ENCODE measurements around the gene TANGO2.

The TANGO2 gene

DNA sequence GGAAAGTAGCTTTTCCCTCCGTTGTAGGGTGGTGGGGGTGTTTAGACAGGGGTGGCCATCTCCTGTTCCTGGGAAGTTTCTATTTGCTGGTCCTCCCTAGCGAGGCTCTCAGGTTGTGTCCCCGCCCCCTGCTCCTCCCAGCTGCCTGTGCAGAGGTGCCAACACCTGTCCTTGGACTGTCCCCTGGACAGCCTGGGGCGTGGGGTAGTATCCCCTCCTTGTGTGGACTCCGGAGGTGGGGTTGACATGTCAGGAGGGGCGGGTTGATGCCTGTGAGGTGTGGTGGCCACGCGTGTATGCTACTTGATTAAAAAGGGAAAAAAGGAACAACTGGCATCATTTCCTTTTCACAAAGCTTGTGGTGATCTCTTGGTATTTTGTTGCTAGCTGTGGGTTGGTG is 80.7 kb downstream of the TANGO2 start:
- no peak for DNase-seq
- in situ Hi-C loops (cut with HindIII; ENCODE audit: low pct_ligation_motif_present, low sequenced_read_pairs): no loop called here
- Histone ChIP-seq H3K27ac (no peak overlapping the region), H3K27me3 (replicated peaks) (no peaks in the 10 kb centered on the region), H3K36me3 (replicated peaks) (peaks cover 79% of the 10 kb centered on the region), H3K4me3 (ENCODE audit: low read depth, low read length) (no peak overlapping the region)
- TF ChIP-seq, protein P1, sequence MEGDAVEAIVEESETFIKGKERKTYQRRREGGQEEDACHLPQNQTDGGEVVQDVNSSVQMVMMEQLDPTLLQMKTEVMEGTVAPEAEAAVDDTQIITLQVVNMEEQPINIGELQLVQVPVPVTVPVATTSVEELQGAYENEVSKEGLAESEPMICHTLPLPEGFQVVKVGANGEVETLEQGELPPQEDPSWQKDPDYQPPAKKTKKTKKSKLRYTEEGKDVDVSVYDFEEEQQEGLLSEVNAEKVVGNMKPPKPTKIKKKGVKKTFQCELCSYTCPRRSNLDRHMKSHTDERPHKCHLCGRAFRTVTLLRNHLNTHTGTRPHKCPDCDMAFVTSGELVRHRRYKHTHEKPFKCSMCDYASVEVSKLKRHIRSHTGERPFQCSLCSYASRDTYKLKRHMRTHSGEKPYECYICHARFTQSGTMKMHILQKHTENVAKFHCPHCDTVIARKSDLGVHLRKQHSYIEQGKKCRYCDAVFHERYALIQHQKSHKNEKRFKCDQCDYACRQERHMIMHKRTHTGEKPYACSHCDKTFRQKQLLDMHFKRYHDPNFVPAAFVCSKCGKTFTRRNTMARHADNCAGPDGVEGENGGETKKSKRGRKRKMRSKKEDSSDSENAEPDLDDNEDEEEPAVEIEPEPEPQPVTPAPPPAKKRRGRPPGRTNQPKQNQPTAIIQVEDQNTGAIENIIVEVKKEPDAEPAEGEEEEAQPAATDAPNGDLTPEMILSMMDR (IDR thresholded peaks at IDR 0.05; ENCODE audit: low read depth, low read length, missing control alignments): no peak

DNA sequence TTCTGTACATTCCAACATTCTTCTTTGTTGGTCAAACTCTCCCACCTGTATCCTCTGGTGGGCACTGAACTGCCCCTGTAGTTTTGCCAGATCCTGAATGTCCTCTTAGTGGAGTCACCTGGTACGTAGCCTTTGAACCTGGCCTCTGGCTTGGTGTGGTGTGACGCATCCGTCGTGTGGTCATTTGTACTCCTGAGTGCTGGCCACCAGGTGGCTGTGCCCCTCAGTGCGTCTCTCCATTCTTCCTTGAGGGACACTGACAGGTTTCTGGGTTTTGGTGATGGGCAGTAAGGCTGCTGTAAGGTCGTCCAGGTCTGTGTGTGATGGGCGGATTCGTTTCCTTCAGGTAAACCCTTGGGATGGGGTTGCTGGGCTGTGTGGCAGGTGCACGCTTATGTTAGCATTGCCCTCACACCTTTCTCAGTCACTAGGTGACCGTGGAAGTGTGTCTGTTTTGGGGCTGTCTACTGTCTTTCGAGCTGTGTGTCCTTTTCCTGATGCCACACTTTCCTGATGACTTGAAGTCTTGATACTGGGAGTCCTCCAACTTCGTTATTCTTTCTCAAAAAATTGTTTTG is 81.4 kb downstream of the TANGO2 start:
- H3K4me3 ChIP-seq (ENCODE audit: low read depth, low read length): no peak overlapping the region
- no peaks in the 10 kb centered on the region for H3K27me3 ChIP-seq (replicated peaks)
- H3K36me3 ChIP-seq (replicated peaks): peaks cover 80% of the 10 kb centered on the region
- DNase-seq: no peak
- no peak overlapping the region for H3K27ac ChIP-seq
- TF ChIP-seq, protein P1 (IDR thresholded peaks at IDR 0.05; ENCODE audit: low read depth, low read length, missing control alignments): peak; percentile 12
- in situ Hi-C loops (cut with HindIII; ENCODE audit: low pct_ligation_motif_present, low sequenced_read_pairs): no loop called here

DNA sequence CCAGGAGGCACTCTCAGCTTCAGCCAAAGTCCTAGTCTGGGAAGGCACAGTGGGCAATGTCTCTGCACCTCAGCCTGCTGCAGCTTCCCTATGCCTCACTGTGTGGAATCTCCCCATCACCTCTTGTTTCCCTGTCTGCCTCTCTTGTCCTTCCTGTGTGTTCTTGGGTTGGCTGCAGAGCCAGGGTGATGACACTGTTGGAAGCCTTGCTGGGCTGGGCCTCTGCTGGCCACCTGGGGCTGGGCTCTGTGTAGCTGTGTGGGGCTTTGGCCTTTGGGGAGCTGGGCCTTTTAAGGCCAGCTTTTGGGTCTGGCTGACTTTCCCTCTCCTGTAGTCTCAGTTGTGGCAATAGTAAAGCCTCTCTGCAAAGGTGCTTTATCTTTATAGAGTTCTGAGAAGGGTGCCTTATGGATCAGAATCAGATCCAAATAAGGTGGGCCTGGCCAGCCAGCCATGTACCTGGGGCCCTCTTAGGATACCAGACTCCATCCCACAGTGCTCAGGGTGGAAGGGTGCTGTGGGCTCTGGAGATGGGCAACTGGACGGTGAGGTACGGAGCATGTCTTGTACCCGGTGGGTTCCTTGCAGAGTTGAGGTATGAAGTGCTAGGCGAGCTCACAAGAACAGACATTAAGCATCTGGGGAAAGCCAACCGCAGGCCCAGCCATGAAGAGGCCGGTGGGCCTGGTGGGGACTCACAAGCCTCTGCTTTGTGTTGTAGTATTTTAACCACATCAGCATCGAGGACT is 84.7 kb downstream of the TANGO2 start:
- in situ Hi-C loops (cut with HindIII; ENCODE audit: low pct_ligation_motif_present, low sequenced_read_pairs): no loop called here
- TF ChIP-seq, protein P1 (IDR thresholded peaks at IDR 0.05; ENCODE audit: low read depth, low read length, missing control alignments): no peak
- H3K36me3 ChIP-seq (replicated peaks): peaks cover 81% of the 10 kb centered on the region
- H3K4me3 ChIP-seq (ENCODE audit: low read depth, low read length): no peak overlapping the region
- H3K27me3 ChIP-seq (replicated peaks): no peaks in the 10 kb centered on the region
- no peak for DNase-seq
- H3K27ac ChIP-seq: no peak overlapping the region

DNA sequence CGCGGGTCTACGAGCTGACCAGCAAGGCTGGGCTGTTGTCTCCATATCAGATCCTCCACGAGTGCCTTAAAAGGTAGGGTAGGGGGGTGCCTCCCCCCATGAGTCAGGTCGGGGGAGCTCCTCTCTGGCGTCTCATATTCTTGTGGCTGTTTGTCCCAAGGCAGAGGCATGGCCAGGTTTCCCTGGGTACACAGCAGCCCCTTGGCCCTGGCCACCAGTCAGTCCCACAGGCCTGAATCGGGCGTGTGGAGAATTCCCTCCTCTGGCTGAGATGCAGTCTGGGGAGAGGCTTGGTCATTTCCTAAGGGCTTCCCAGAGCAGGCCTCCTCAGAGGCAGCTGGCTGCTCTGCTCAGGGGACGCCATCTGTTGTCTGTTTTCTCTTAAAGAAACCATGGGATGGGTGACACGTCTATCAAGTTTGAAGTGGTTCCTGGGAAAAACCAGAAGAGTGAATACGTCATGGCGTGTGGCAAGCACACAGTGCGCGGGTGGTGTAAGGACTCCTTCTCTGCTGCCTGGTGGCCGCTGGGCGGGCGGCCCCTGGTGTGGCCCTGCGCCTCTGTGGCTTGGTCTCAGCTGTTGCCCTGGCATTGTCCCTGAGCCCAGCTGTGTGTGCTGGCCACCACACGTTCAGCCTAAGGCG is 85.4 kb downstream of the TANGO2 start:
- TF ChIP-seq, protein P1 (IDR thresholded peaks at IDR 0.05; ENCODE audit: low read depth, low read length, missing control alignments): no peak
- H3K27ac ChIP-seq: no peak overlapping the region

DNA sequence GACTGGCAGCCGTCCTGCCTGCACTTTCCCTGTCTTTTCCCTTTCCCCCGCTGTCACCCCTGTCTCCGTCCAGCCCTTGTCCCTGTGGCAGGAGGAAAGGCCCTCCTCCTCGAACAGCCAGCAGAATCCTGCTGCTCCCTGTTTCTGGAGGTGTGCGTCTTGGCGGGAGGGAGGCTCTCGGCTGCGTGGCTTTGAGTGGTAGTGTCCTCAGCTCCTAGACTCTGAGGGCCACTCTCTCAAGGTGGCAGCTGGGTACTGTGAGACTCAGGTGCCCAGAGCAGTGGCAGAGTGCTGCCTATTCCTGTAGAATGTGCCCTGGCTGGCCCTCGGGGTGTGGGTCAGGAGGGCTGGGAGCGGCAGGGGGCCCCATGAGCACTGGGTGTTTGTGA is 85.9 kb downstream of the TANGO2 start:
- in situ Hi-C loops (cut with HindIII; ENCODE audit: low pct_ligation_motif_present, low sequenced_read_pairs): no loop called here
- TF ChIP-seq, protein P1 (IDR thresholded peaks at IDR 0.05; ENCODE audit: low read depth, low read length, missing control alignments): no peak

More for the DNA sequence above, 85.4 kb downstream of the TANGO2 start:
- no peak overlapping the region for H3K4me3 ChIP-seq (ENCODE audit: low read depth, low read length)
- H3K27me3 ChIP-seq (replicated peaks): no peaks in the 10 kb centered on the region
- H3K36me3 ChIP-seq (replicated peaks): peaks cover 80% of the 10 kb centered on the region
- no peak for DNase-seq
- in situ Hi-C loops (cut with HindIII; ENCODE audit: low pct_ligation_motif_present, low sequenced_read_pairs): no loop called here

More for the DNA sequence above, 85.9 kb downstream of the TANGO2 start:
- Histone ChIP-seq H3K27ac (no peak overlapping the region), H3K27me3 (replicated peaks) (no peaks in the 10 kb centered on the region), H3K36me3 (replicated peaks) (peaks cover 79% of the 10 kb centered on the region), H3K4me3 (ENCODE audit: low read depth, low read length) (no peak overlapping the region)
- DNase-seq: no peak

All from brain microvascular endothelial cell (primary cell).